GM12891 (cell line): ENCODE results near the gene CTPS1.

Experiments
- DNase-seq: peaks from one replicate; pipeline ENCODE4 v3.0.0; 2011; ENCODE audit warnings: low spot score; ENCODE audit not compliant: insufficient read length
- FAIRE-seq: peaks from 2 replicates; lab custom pipeline; 2011; peaks lifted over from hg19 to GRCh38; lab: Jason Lieb, UNC
- PAX5 ChIP-seq: IDR thresholded peaks from 2 replicates; pipeline ENCODE4 v1.6.1; 2011; ENCODE audit warnings: low read length, moderate library complexity, mild to moderate bottlenecking; ENCODE audit not compliant: insufficient read depth, severe bottlenecking
- POLR2A ChIP-seq: IDR thresholded peaks from 2 replicates; pipeline ENCODE4 v1.6.1; 2011; ENCODE audit warnings: low read depth, low read length, control low read depth
- POLR2AphosphoS5 ChIP-seq: IDR thresholded peaks from 2 replicates; pipeline ENCODE4 v1.6.1; 2011; ENCODE audit warnings: low read depth, low read length, control low read depth
- POU2F2 ChIP-seq: IDR thresholded peaks from 2 replicates; pipeline ENCODE4 v1.6.1; 2011; ENCODE audit warnings: low read depth, mild to moderate bottlenecking, control low read depth, low read length, moderate library complexity
- SPI1 ChIP-seq: IDR thresholded peaks from 2 replicates; pipeline ENCODE4 v1.6.1; 2011; ENCODE audit warnings: low read depth, low read length, control low read depth
- TAF1 ChIP-seq: IDR thresholded peaks from 2 replicates; pipeline ENCODE4 v1.6.1; 2011; ENCODE audit warnings: low read depth, low read length, control low read depth

The CTPS1 gene

DNA sequence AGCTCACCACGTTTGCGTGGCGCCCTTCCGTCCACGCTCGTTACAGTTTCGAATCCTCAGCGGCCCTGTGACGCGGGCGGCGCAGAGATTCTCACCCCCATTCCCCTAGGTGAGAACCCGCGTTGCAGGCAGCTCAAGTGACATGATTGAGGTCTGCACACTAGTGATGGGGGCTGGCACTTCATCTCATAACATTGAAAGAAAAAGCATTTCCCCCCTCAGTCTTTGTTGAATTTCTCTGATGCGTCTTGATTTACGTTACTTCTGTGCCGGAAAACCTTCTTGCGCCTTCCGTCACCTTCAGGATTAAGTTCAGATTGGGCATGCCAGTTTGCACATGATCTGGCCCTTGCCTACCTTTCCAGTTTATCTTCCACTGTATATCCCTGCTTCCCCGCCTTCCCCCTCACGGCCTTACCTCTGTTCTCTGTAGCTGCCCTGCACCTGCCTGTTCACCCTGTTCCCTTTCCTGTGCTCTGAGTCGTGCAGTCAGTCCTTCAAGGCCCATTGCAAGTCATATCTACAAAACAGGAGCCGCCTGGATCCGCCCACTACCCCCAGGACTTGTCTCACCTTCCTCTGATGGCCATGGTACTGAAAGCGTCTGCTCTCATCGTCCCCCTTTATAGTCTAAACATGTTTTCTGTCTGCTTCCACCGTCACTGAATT is 1.1 kb downstream of the CTPS1 start:
- TF ChIP-seq PAX5, result no peak
- no peak for TF ChIP-seq POLR2A
- no peak for TF ChIP-seq TAF1
- no peak for TF ChIP-seq POU2F2
- no peak for TF ChIP-seq SPI1
- TF ChIP-seq POLR2AphosphoS5, result no peak
- FAIRE-seq (peak; percentile 84), DNase-seq (peak; percentile 40)

DNA sequence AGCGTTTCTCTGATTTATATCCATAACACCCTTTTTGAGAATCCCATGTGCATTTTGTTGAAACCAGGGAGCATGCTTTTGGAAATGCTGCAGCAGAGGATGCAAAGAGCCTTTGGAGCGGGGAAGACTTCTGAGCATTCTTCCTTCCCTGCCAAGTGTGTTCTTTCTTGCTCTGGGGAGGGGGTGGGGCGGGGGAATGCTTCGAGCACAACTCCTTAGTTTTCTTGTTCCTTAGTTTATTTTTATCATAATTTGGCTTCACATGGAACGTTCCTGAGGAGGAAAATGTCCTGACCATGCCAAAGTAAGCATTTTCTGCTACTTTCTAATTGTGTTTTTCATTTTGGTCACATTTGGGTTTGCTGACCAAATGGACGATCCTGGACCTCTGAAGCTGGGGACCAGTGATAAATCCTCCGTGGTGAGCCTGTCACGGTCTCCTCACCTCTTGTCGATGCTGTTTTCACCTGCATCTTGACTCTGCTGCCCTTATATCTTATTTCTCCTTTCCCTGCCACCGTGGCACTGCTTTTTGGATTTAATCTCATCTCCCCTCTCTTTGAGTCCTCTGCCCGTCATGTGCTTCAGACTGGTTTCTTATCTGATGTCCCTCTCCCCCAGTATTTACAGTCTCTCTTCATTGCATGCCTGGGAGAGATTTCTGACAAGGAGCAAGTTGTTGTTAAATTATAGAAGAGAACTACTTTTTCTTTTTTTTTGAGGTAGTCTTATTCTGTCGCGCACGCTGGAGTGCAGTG is 2.4 kb downstream of the CTPS1 start:
- TF ChIP-seq POLR2A (no peak), POLR2AphosphoS5 (no peak), SPI1 (no peak), PAX5 (no peak), POU2F2 (no peak), TAF1 (no peak)

DNA sequence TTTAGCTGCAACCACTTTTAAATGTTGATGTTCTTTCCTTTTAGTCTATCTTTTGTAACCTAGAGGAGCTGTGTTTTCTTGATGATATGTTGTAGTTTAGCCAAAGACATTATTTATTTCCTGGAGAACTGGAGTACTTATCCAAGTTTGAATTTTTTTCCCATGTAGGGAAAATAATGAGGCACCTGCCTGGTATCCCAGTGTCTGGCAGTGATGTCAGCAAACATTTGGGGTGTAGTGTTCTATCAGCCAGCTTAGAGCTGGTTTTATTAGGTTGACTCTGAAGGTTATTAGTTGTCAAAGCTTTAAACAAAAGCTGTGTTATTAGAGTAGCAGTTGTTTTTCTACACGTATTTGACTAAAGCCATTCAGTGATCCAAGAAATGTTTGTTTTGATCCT is 3.2 kb downstream of the CTPS1 start:
- DNase-seq, result no peak
- TF ChIP-seq TAF1 (no peak), POLR2AphosphoS5 (no peak), SPI1 (no peak), POLR2A (no peak)
- FAIRE-seq, result no peak

More for the DNA sequence above, 2.4 kb downstream of the CTPS1 start:
- no peak for FAIRE-seq
- DNase-seq, result no peak

DNA sequence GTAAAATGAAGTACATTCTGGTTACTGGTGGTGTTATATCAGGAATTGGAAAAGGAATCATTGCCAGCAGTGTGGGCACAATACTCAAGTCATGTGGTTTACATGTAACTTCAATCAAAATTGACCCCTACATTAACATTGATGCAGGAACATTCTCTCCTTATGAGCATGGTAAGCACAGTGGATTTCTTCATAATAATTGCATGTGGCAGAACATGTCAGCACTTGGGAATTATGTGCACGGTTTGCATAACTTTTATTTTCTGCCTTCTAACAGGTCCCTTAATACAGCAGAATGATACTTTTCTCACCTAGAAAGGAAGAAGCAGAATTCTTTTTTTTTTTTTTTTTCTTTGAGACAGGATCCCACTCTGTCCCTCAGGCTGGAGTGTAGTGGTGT is 3.8 kb downstream of the CTPS1 start:
- DNase-seq (no peak), FAIRE-seq (no peak)
- TF ChIP-seq SPI1 (no peak), TAF1 (no peak), POU2F2 (no peak), POLR2AphosphoS5 (no peak), PAX5 (no peak), POLR2A (no peak)

DNA sequence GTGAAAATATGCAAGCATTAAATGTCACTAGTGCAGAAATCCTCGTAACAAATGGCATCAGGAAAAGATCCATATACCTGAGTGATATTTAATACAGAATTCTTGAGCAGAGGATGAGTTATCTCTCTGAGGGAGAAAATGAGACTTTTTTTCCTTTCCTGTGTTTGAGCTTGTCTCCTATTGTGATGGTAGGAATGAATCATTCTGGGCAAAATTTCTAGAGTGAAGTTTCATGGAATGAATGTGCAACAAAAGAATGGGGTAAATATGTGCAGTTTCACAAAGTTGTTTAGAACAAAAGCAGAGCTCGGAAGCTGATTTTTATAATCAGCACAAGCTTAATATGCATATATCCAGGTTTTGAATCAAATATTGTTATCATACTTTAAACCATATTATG is 4.6 kb downstream of the CTPS1 start:
- FAIRE-seq (no peak), DNase-seq (no peak)
- TF ChIP-seq TAF1 (no peak), POLR2A (no peak), SPI1 (no peak), PAX5 (no peak), POLR2AphosphoS5 (no peak), POU2F2 (no peak)

DNA sequence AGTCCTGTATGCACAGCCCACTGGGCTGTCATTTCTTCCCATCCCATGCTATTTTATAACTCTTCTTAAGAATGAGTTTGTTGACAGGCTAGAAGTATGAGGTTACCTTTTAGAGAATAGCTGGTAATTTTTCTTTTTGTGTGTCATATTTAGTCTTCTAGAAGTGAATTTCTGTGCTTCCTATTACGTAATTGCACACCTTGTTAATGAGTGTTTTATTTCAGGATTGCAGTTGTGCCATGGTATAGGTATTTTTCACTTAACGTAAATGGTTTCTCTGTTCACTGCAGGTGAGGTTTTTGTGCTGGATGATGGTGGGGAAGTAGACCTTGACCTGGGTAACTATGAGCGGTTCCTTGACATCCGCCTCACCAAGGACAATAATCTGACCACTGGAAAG is 5.0 kb downstream of the CTPS1 start:
- no peak for DNase-seq
- no peak for FAIRE-seq
- TF ChIP-seq POLR2AphosphoS5, result no peak
- TF ChIP-seq POU2F2, result no peak
- no peak for TF ChIP-seq POLR2A
- no peak for TF ChIP-seq PAX5
- no peak for TF ChIP-seq SPI1
- TF ChIP-seq TAF1, result no peak

DNA sequence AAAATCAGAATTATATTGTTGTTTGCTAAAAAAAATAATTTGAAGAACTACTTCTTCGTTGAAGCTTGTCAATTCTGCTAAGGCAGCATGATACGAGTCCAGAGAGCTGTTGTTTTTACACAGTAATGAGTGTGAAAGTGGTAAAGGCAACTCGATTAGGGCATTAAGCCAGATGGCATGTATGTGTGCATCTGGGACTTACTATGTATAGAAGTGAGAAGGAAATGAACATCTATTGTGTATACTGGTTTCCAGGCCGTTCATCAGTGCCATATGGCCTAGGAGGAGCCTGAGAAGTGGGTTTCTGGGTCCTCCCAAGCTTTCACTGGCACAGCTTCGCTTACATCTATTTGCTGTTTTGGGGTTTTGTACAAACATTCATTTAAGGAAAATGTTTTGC is 5.7 kb downstream of the CTPS1 start:
- no peak for FAIRE-seq

DNA sequence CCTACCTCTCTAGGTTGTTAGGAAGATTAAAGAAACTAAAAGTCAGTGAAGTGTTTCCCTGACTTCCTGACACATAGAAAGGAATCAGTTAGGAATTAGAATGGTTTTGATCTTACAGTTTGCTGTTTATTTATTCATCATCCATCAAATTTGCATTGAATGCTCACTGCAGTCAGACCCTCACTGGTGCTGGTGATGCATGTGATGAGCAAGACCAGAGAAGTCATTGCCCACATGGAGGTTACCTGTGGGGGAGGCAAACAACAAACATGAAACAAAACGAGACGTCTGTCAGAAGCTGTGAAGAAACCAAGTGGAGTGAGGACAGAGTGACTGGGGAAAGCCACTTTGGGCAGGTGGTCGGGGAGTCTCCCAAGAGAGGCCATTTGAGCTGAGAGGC is 6.4 kb downstream of the CTPS1 start:
- TF ChIP-seq POLR2AphosphoS5 (no peak), PAX5 (no peak), POU2F2 (no peak), SPI1 (no peak), POLR2A (no peak), TAF1 (no peak)
- DNase-seq, result no peak
- no peak for FAIRE-seq

More for the DNA sequence above, 5.7 kb downstream of the CTPS1 start:
- no peak for TF ChIP-seq TAF1
- TF ChIP-seq POLR2AphosphoS5, result no peak
- no peak for TF ChIP-seq SPI1
- no peak for TF ChIP-seq PAX5
- TF ChIP-seq POLR2A, result no peak
- no peak for TF ChIP-seq POU2F2
- DNase-seq, result no peak

DNA sequence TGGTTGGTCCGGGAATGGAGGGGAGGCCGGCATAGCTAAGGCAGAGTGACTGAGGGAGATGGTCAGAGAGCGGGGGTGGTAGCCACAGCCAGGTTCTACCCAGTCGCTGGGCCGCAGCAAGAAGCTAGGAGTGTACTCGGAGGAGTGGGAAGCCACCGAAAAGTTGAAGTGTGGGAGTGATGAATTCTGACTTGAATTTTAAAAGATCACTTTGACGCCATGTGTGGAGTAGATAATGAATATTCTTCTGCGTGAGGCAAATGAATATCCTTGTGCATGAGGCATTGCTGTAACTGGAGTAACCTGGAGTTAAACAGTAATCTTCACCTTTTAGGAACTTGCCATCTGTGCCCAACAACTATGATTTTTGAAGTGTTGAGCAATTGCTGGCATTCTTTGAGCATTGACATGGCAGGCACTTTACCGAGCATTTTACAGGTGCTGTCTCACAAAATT is 6.9 kb downstream of the CTPS1 start:
- FAIRE-seq, result no peak

More for the DNA sequence above, 6.9 kb downstream of the CTPS1 start:
- no peak for TF ChIP-seq PAX5
- TF ChIP-seq POLR2A, result no peak
- no peak for TF ChIP-seq TAF1
- TF ChIP-seq POLR2AphosphoS5, result no peak
- no peak for TF ChIP-seq SPI1
- no peak for TF ChIP-seq POU2F2
- no peak for DNase-seq
